CD14-positive monocyte (primary cell): ENCODE measurements around the gene ATG4C. TPM values are rescaled to one million over a fixed set of nuclear protein-coding genes. Genes with fewer than 3 reads are reported as not detected.
A peak's percentile ranks its signal among the peaks of the same experiment; 100 is the strongest.
"Not testable (repeated sequence)": the region's sequence is repeated elsewhere in the genome, so short reads cannot be mapped to it uniquely, and the experiment has no call there.

Experiments
- DNase-seq, 3 donors: peaks; one replicate each; pipeline ENCODE4 v3.0.0-alpha.2; 2011 to 2022
- H2AFZ ChIP-seq: 2 replicates; pipeline ENCODE4 v1.6.0; 2012; ENCODE audit warnings: mild to moderate bottlenecking, low read depth, low read length, inconsistent platforms; ENCODE audit not compliant: insufficient read depth, poor library complexity, severe bottlenecking
- H3K27ac ChIP-seq, 2 donors: 1 replicate in 1 of 2; 2 replicates in 1 of 2; pipeline ENCODE4 v1.5.1; 2012 to 2013; ENCODE audit warnings: low read length in 2 of 2, control low read depth in 1 of 2, inconsistent platforms in 1 of 2, low read depth in 1 of 2, mild to moderate bottlenecking in 1 of 2
- H3K27me3 ChIP-seq, 2 donors: one replicate each; pipeline versions ENCODE4 v1.6.0 to v1.6.1; 2011 to 2013; ENCODE audit warnings: low read length in 2 of 2; ENCODE audit not compliant: control insufficient read depth in 2 of 2, insufficient read depth in 2 of 2
- H3K36me3 ChIP-seq, 2 donors: replicated peaks in 1 of 2; 1 replicate in 1 of 2; 2 replicates in 1 of 2; pipeline versions ENCODE4 v1.5.1 to v1.6.1; 2012 to 2013; ENCODE audit warnings: low read length in 2 of 2, control low read depth in 1 of 2, inconsistent platforms in 1 of 2, mild to moderate bottlenecking in 1 of 2; ENCODE audit not compliant: insufficient read depth in 2 of 2, control insufficient read depth in 1 of 2
- H3K4me1 ChIP-seq, 2 donors: 1 replicate in 1 of 2; 2 replicates in 1 of 2; pipeline versions ENCODE4 v1.5.1 to v1.6.1; 2012 to 2013; ENCODE audit warnings: low read length in 2 of 2, control low read depth in 1 of 2, inconsistent platforms in 1 of 2, mild to moderate bottlenecking in 1 of 2, moderate library complexity in 1 of 2; ENCODE audit not compliant: insufficient read depth in 2 of 2, control insufficient read depth in 1 of 2
- H3K4me2 ChIP-seq: replicated peaks from 2 replicates; pipeline ENCODE3; 2012; ENCODE audit warnings: low read length, moderate library complexity, mild to moderate bottlenecking; ENCODE audit not compliant: poor library complexity, severe bottlenecking; ENCODE audit errors: extremely low read depth
- H3K4me3 ChIP-seq, 3 experiments: fragments of 200-600 bp in 1 of 3; sonication (generic) in 1 of 3; replicated peaks in 1 of 3; 1 replicate in 2 of 3; 2 replicates in 1 of 3; pipeline ENCODE4 v1.5.1; 2011 to 2013; ENCODE audit warnings: low read length in 3 of 3, mild to moderate bottlenecking in 3 of 3, control low read depth in 2 of 3, low read depth in 2 of 3, inconsistent platforms in 1 of 3, moderate library complexity in 1 of 3
- H3K79me2 ChIP-seq: 2 replicates; pipeline ENCODE4 v1.6.0; 2012; ENCODE audit warnings: mild to moderate bottlenecking, control low read depth, inconsistent platforms, low read length, moderate library complexity; ENCODE audit not compliant: insufficient read depth
- H3K9ac ChIP-seq: 2 replicates; pipeline ENCODE4 v1.6.0; 2017; ENCODE audit warnings: low read length, mild to moderate bottlenecking; ENCODE audit not compliant: insufficient read depth, poor library complexity, severe bottlenecking
- H3K9me3 ChIP-seq, 2 donors: replicated peaks in 1 of 2; 1 replicate in 1 of 2; 2 replicates in 1 of 2; pipeline versions ENCODE4 v1.5.1 to v1.6.1; 2012 to 2013; ENCODE audit warnings: low read length in 2 of 2, control low read depth in 1 of 2; ENCODE audit not compliant: control insufficient read depth in 1 of 2, insufficient read depth in 1 of 2
- H4K20me1 ChIP-seq: 2 replicates; pipeline ENCODE4 v1.6.0; 2012; ENCODE audit warnings: mild to moderate bottlenecking, low read length, control low read depth, moderate library complexity; ENCODE audit not compliant: insufficient read depth
- H3K27ac Mint-ChIP-seq, 7 donors: one replicate each; pipeline ENCODE4 v1.8.0; 2020; ENCODE audit warnings: mild to moderate bottlenecking in 7 of 7, mixed read lengths in 7 of 7, moderate library complexity in 6 of 7, inconsistent platforms in 2 of 7
- H3K27me3 Mint-ChIP-seq, 3 donors: one replicate each; pipeline ENCODE4 v1.8.0; 2021 to 2022; ENCODE audit warnings: low read depth in 3 of 3, mild to moderate bottlenecking in 3 of 3, mixed read lengths in 3 of 3, moderate library complexity in 3 of 3, inconsistent platforms in 1 of 3
- H3K36me3 Mint-ChIP-seq, 2 donors: one replicate each; pipeline ENCODE4 v1.8.0; 2020; ENCODE audit warnings: mixed read lengths in 2 of 2, inconsistent platforms in 1 of 2, mild to moderate bottlenecking in 1 of 2
- H3K4me1 Mint-ChIP-seq: one replicate; pipeline ENCODE4 v1.8.0; 2020; ENCODE audit warnings: mild to moderate bottlenecking, mixed read lengths
- H3K4me3 Mint-ChIP-seq, 2 donors: one replicate each; pipeline ENCODE4 v1.8.0; 2020; ENCODE audit warnings: mild to moderate bottlenecking in 2 of 2, mixed read lengths in 2 of 2, moderate library complexity in 1 of 2
- H3K9me3 Mint-ChIP-seq, 7 donors: one replicate each; pipeline ENCODE4 v1.8.0; 2020 to 2022; ENCODE audit warnings: mixed read lengths in 7 of 7, mild to moderate bottlenecking in 6 of 7, moderate library complexity in 6 of 7, inconsistent platforms in 2 of 7
- WGBS: methylation state at CpG from one replicate; pipeline ENCODE4 v1.1.5; 2013; ENCODE audit warnings: missing lambda C conversion rate; ENCODE audit not compliant: insufficient coverage; 5-methylcytosine and 5-hydroxymethylcytosine counted together
- intact Hi-C, 2 donors: fragments of 100-400 bp; cut with micrococcal nuclease; formaldehyde crosslinking; loops; one replicate each; pipeline versions ENCODE4 v1.15.0 to v1.15.1; 2023
- polyA plus RNA-seq, 3 donors: library from polyadenylated mRNA; depleted of rRNA in 1 of 3; unstranded in 2 of 3; stranded (reverse) in 1 of 3; fragments of 300-500 nt in 2 of 3; fragments of >200 nt in 1 of 3; fragmentation: Illumina TruSeq in 2 of 3; gene quantifications; 1 replicate in 2 of 3; 2 replicates in 1 of 3; pipeline ENCODE4 v1.2.3, GENCODE V29; 2012 to 2021

The ATG4C gene
- polyA plus RNA-seq, 3 donors, result 5.7 to 19.1 (median 17.5) TPM

DNA sequence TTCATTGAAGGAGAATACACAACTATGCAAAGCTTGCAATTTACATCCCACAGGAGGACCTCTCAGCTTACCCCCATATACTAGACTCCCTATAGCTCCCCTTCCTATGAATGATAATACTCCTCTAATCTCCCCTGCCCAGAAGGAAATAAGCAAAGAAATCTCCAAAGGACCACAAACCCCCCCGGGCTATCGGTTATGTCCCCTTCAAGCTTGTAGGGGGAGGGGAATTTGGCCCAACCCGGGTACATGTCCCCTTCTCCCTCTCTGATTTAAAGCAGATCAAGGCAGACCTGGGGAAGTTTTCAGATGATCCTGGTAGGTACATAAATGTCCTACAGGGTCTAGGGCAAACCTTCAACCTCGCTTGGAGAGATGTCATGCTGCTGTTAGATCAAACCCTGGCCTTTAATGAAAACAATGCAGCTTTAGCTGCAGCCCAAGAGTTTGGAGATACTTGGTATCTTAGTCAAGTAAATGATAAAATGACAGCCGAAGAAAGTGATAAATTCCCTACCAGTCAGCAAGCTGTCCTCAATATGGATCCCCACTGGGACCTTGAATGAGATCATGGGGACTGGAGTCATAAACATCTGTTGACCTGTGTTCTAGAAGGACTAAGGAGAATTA lies 27.6 kb upstream of the ATG4C start:
- H3K9me3 Mint-ChIP-seq, H3K36me3 ChIP-seq, H3K4me2 ChIP-seq, intact Hi-C loops, H3K4me1 ChIP-seq, H3K36me3 Mint-ChIP-seq, H3K27me3 ChIP-seq, H3K4me3 Mint-ChIP-seq, H3K9me3 ChIP-seq, DNase-seq, H3K27me3 Mint-ChIP-seq, H2AFZ ChIP-seq, H3K27ac ChIP-seq, H4K20me1 ChIP-seq, H3K9ac ChIP-seq, H3K4me3 ChIP-seq, H3K79me2 ChIP-seq: not testable (repeated sequence)
- WGBS, result 100% methylated on average over 1 of the region's 5 CpGs
- H3K4me1 Mint-ChIP-seq, result peaks cover 12% of the 10 kb centered on the region
- peak overlapping the region in 1 of 7 donors; percentile 13 for H3K27ac Mint-ChIP-seq

DNA sequence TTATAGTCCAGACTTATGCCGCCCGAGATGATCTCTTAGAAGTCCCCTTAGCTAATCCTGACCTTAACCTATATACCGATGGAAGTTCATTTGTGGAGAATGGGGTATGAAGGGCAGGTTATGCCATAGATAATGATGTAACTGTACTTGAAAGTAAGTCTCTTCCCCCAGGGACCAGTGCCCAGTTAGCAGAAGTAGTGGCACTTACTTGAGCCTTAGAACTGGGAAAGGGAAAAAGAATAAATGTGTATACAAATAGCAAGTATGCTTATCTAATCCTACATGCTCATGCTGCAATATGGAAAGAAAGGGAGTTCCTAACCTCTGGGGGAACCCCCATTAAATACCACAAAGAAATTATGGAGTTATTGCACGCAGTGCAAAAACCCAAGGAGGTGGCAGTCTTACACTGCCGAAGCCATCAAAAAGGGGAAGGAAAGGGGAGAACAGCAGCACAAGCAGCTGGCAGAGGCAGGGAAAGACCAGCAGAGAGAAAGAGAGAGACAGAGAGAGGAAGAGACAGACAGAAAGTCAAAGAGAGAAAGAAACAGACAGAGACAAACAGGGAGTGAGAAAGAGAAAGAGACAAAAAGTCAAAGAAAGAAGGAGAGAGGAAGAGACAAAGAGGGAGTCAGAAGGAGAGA lies 24.6 kb upstream of the ATG4C start:
- H3K9me3 ChIP-seq, H3K27ac ChIP-seq, H3K9me3 Mint-ChIP-seq, H3K4me1 ChIP-seq, H3K27me3 Mint-ChIP-seq, H3K36me3 ChIP-seq, H4K20me1 ChIP-seq, H3K79me2 ChIP-seq, H3K27me3 ChIP-seq, H3K4me3 ChIP-seq, intact Hi-C loops, H3K4me2 ChIP-seq, H2AFZ ChIP-seq, H3K9ac ChIP-seq, H3K36me3 Mint-ChIP-seq: not testable (repeated sequence)
- Mint-ChIP-seq H3K4me3 (peak overlapping the region in 1 of 2 donors; percentile 87), H3K27ac (peak overlapping the region in 6 of 7 donors; percentile 52 to 89 (median 74)), H3K4me1 (peaks cover 12% of the 10 kb centered on the region)
- DNase-seq, result peak in 2 of 3 donors; percentile 14 to 54
- no CpG with 5 or more reads among the region's 5 CpGs for WGBS

DNA sequence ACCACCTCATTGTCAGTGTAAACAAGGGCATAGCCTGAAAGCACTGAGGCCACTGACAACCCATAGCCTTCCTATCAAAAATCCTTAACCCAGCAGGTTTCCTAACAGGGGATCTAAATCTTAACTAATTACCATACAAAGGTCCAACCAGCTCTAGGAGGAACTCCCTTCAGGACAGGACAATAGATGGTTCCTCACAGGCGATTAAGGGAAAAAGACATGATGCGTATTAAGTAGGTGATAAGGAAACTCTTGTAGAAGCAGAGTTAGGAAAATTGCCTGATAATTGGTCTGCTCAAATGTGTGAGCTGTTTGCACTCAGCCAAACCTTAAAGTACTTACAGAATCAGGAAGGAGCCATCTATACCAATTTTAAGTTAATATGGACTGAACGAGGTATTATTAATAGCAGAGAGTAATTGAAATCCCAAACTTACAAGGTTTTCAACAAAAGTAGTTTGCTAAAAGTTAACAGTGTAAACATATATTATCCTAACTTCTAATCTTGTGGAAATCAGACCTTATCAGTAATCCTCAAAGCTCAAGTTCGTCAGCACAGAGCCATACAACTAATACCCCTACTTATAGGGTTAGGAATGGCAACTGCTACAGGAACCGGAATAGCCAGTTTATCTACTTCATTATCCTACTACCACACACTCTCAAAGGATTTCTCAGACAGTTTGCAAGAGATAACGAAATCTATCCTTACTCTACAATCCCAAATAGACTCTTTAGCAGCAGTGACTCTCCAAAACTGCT lies 23.7 kb upstream of the ATG4C start:
- H3K36me3 Mint-ChIP-seq, H2AFZ ChIP-seq, H3K27me3 ChIP-seq, H3K27me3 Mint-ChIP-seq, H3K4me1 ChIP-seq, H3K9ac ChIP-seq, DNase-seq, H3K79me2 ChIP-seq, H4K20me1 ChIP-seq, H3K9me3 Mint-ChIP-seq, H3K36me3 ChIP-seq, intact Hi-C loops, H3K4me3 Mint-ChIP-seq, H3K4me3 ChIP-seq, H3K27ac ChIP-seq, H3K4me2 ChIP-seq, H3K9me3 ChIP-seq: not testable (repeated sequence)
- Mint-ChIP-seq H3K4me1 (peaks cover 12% of the 10 kb centered on the region), H3K27ac (peak overlapping the region in 1 of 7 donors; percentile 72)
- 100% methylated on average over 1 of the region's 6 CpGs for WGBS

GRCh38 chr1:62761223-62761870 lies 22.6 kb upstream of the ATG4C start:
- intact Hi-C loops, H3K4me3 ChIP-seq, H3K4me3 Mint-ChIP-seq, H3K27me3 Mint-ChIP-seq, H3K36me3 ChIP-seq, H4K20me1 ChIP-seq, H3K9me3 ChIP-seq, H3K9ac ChIP-seq, H3K4me1 ChIP-seq, H3K27me3 ChIP-seq, H2AFZ ChIP-seq, DNase-seq, H3K4me2 ChIP-seq, H3K27ac ChIP-seq, H3K36me3 Mint-ChIP-seq, H3K79me2 ChIP-seq, H3K27ac Mint-ChIP-seq, H3K9me3 Mint-ChIP-seq: not testable (repeated sequence)
- WGBS, result 97% methylated on average over 28 of the region's 30 CpGs
- peaks cover 12% of the 10 kb centered on the region for H3K4me1 Mint-ChIP-seq
